ENCODE results near the gene FGF22.

GRCh38 chr19:652467-653389, 13.0 kb downstream of the FGF22 start:
- TF ChIP-seq CTCF (IDR thresholded peaks at IDR 0.05; ENCODE audit: borderline replicate concordance, extremely low read depth, low read length, poor library complexity, severe bottlenecking), result no peak
- TF ChIP-seq EZH2 (IDR thresholded peaks at IDR 0.05; ENCODE audit: borderline replicate concordance, low read depth, low read length, severe bottlenecking), result no peak
